Measurements from ENCODE around the gene FIGNL2. TPM values are rescaled to one million over a fixed set of nuclear protein-coding genes. Genes with fewer than 3 reads are reported as not detected.
A peak's percentile ranks its signal among the peaks of the same experiment; 100 is the strongest.

FIGNL2 gene
- total RNA-seq, 1 donor from 2014 or later, result 4.0 TPM

DNA sequence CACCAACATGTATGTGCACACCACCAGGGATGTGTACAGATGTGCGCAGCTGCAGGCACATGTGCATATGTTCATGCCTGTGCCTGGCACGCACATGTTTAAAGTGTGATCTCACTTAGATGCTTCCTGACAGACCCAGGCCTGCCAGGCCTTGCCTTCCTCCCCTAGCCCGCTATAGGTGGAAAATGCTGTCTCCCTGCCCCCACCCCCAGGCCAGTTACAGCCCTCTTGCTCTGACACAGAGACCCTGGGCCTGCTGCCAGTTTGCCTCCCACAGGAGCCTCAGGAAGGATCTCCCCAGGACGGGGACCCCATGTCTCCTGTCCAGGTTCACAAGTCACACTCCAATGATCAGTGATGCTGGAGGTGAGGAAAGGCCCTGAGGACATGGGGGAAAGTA is 21.6 kb downstream of the FIGNL2 start:
- intact Hi-C loops (cut with DNase I), result no loop called here
- DNase-seq (ENCODE audit: low spot score) (no peak), ATAC-seq (no peak)

DNA sequence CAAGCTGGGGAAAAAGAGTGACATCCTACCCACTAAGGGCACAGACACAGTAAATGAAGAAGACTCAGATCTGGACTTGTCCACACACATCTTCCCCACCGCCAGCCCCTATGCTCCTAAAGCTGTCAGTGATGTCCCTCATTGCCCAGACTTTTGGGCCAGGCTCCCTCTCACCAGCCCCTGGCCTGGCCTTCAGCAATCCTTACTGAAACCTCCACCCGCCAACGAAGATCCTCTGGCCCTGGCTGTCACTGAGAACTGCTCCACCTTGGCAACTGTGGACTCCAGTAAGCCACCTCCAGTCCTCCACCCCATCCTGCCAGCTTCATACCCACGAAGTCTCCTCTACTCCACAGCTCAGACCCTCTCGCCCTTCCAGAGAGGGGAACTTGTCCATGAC is 23.3 kb downstream of the FIGNL2 start:
- DNase-seq (ENCODE audit: low spot score) (no peak), ATAC-seq (no peak)
- intact Hi-C loops (cut with DNase I), result no loop called here

- DNase-seq (ENCODE audit: low spot score) (no peak), ATAC-seq (peak; percentile 35)
- intact Hi-C loops (cut with DNase I), result no loop called here
These were observed 24.5 kb downstream of the FIGNL2 start for GRCh38 chr12:51823875-51824565.

DNA sequence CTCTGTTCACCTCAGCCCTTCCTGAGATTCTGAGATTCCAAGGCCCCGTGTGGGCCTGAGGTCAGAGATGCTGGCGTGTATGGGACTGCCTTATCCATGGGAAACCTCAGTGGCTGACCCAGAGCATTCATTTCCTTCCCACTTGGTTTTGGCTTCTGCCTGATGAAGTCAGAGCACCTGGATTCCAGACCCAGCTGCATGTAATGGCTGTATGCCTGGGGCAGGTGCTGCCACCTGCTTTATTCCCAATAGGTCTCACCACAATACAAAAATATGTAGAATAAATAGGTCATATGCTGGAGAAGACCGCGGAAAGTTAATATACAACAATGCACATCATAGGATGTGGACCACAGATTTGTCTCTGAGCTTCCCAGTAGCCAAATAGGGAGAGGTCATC is 25.6 kb downstream of the FIGNL2 start:
- DNase-seq (ENCODE audit: low spot score), result no peak
- no peak for ATAC-seq
- intact Hi-C loops (cut with DNase I), result no loop called here

DNA sequence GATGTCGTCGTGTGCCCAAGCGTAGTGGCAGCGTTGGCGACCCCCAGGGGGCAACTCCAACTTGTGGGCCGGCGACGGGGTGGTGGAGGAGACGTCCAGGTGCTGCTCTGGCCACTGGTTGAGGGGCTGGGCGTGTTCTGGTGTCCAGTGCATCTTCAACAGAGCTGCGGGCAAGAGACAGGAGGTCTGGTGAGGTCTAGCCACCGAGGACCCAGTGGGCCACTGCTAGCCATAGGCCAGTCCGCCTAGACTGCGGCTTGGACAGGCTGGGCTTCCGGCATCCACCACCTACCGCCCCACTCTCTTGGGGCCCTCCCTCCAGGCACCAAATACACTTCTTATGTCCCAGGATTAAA is 26.3 kb downstream of the FIGNL2 start:
- DNase-seq (ENCODE audit: low spot score) (no peak), ATAC-seq (no peak)
- intact Hi-C loops (cut with DNase I), result no loop called here

GRCh38 chr12:51821440-51822260 is 26.9 kb downstream of the FIGNL2 start:
- ATAC-seq (no peak), DNase-seq (ENCODE audit: low spot score) (no peak)
- intact Hi-C loops (cut with DNase I), result no loop called here

- intact Hi-C loops (cut with DNase I), result no loop called here
- ATAC-seq (peak; percentile 13), DNase-seq (ENCODE audit: low spot score) (no peak)
These were observed 27.7 kb downstream of the FIGNL2 start for GRCh38 chr12:51820526-51821439.

DNA sequence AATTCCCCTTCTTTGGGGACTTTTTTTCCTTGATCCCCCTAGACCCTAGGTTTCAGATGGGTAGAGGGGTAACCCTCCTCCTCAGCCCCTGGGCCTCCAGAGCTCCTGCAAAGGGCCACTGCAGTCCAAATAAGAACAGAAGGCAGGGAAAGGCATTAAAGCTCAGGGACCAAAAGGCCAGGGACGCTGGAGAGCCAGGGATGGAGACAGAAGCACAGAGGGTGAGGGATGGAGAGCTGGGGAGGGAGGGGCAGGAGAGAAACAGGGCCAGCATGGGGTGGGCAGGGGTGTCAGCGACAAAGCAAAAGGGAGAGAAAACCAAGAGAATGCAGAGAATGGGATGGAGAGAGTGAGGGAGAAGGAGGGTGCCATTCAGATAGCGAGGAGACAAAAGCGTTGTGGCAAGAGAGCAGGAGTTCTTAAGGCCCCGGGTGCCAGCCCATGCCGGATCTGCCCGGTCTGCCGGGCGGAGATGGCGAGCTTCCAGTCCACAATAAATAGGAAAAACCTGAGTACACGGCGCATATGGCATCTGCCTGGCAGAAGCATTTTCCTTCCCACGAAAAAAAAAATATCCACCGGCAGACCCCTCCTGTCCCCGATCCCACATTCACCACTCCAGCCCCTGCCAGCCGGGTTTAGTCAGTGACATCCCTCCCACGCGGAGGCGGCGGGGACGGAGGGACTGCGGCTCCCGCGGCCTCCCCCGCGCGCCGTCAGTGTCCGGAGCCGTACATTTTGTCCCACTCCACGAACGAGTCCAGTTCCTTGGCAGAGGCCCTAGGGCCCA is 28.6 kb downstream of the FIGNL2 start:
- ATAC-seq (no peak), DNase-seq (ENCODE audit: low spot score) (no peak)
- intact Hi-C loops (cut with DNase I), result no loop called here

- ATAC-seq (no peak), DNase-seq (ENCODE audit: low spot score) (no peak)
- intact Hi-C loops (cut with DNase I), result no loop called here
These were observed 29.8 kb downstream of the FIGNL2 start for GRCh38 chr12:51818566-51819300.

- intact Hi-C loops (cut with DNase I), result no loop called here
- DNase-seq (ENCODE audit: low spot score), result no peak
- no peak for ATAC-seq
These were observed 30.4 kb downstream of the FIGNL2 start for GRCh38 chr12:51818086-51818485.

DNA sequence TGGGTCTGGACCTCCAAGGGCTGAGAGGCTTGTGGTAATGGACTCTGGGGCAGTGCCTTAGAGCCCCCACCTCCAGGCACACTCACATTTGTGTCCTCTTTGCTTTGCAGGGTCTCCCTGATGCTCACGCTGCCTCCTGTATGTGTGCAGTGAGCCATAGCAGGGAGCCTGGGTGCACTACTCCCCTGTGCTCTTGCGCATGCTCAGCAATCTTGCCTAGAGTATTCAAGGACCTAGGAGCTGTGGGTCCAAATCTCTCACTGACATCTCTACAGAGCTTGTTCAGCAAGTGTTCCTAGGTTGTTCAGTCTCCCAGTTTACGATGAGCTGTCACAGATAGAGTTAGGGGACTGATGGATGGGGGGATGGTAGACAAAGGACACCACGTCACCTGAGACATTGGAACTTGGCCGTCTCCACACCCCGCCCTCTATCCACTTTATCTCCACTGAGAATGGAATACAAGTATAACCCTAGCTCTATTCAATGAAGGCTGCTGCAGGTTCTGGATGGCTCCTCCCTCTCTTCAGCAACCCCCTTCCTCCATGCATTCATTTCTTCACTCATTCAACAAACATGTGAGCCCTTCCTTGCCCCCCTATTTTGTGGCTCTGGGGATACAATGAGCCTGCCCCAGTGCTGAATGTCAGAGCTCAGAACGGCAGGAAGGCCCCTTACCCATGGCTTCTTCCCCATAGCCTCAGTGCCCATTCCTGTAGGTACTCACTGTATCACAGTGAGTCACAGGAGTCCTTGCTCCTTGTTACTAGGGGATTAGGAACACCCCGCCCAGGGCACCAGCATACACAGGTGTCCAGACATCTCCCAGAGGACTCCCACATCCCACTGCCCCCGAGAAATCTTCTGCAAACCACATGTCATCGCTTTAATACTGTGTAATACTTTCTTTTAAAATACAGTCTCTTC is 31.2 kb downstream of the FIGNL2 start:
- ATAC-seq (no peak), DNase-seq (ENCODE audit: low spot score) (no peak)
- intact Hi-C loops (cut with DNase I), result no loop called here

- DNase-seq (ENCODE audit: low spot score), result no peak
- intact Hi-C loops (cut with DNase I), result no loop called here
- ATAC-seq, result no peak
These were observed 32.9 kb downstream of the FIGNL2 start for GRCh38 chr12:51815571-51815970.

GRCh38 chr12:51814311-51815088 is 34.0 kb downstream of the FIGNL2 start:
- intact Hi-C loops (cut with DNase I), result loop anchor here (5.0 kb wide), 1 partner anchor 1502 kb away; no protein-coding TSS in a partner anchor
- peak; percentile 77 for ATAC-seq
- DNase-seq (ENCODE audit: low spot score), result peak; percentile 90

GRCh38 chr12:51813931-51814310 is 34.6 kb downstream of the FIGNL2 start:
- no peak for DNase-seq (ENCODE audit: low spot score)
- ATAC-seq, result peak; percentile 12
- intact Hi-C loops (cut with DNase I), result loop anchor here (5.0 kb wide), 1 partner anchor 1502 kb away; no protein-coding TSS in a partner anchor

DNA sequence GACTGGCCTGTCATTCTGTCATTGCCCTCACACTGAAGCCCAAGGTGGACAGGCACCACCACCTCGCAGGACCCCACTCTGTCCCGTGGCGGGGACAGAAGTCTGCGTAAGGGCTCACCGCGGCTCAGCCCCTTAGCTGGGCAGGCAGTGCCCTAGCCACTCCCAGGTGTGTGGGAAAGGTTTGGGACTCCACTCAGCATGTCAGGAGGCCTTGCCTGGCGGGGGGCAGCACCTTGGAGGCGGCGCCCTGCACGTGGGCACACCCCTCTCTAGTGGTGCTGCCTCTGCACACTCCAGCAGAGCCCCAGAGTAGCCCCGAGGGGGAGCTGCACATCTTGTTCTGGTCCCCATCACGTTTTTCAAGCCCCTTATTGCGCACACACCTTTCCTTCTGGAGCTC is 35.6 kb downstream of the FIGNL2 start:
- intact Hi-C loops (cut with DNase I), result loop anchor here (5.0 kb wide), 1 partner anchor 1501 kb away; no protein-coding TSS in a partner anchor
- ATAC-seq (no peak), DNase-seq (ENCODE audit: low spot score) (no peak)
